GOT3 (cell line): ENCODE results near the gene RAB34.
A peak's percentile ranks its signal among the peaks of the same experiment; 100 is the strongest.

Experiments used
- DNase-seq: peaks from one replicate; lab custom pipeline; 2025; ENCODE audit warnings: mixed read lengths; lab: John Stamatoyannopoulos, UW

Gene RAB34

GRCh38 chr17:28717578-28718332, at the start of gene RAB34:
Gene RAB34 (minus strand): TSS chr17:28717868. CDS start chr17:28717266, 602 bp downstream.
- DNase-seq = peak; percentile 78

DNA sequence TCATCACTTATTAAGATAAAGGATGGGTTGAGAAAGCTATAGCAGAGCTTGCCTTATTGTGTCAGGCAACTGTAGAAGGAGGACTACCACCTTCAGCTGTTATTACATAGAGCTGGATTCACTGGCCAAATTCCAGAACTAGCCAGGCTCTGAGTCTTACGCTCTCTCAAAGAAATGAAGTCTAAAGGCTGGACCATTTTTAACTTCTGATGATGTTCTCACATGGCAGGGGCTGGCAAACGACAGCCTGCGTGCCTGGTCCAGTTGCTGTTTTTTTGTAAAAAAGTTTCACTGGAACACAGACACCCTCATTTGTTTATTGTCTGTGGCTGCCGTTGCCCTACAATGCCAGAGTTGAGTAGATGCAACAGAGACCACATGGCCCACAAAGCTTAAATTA, 47.4 kb upstream of the RAB34 start:
- DNase-seq = no peak

DNA sequence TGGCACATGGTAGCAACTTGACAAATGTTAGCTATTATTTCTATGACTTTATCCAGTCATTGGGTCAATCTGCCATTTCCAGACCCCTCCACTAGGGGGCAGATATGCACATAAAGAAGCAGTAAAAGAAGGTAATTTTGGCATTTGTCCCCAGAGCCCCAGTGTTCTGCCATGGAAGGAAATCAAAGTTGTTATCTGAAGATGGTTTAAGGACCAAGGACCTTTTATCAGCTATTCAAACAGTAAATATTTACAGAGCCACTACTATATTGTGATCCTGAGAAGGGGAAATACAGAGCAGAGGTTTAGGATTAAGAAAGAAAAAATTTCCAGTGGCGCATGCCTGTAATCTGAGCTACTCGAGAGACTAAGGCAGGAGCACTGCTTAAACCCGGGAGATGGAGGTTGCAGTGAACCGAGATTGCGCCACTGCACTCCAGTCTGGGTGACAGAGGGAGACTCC, 46.2 kb upstream of the RAB34 start:
- no peak for DNase-seq

DNA sequence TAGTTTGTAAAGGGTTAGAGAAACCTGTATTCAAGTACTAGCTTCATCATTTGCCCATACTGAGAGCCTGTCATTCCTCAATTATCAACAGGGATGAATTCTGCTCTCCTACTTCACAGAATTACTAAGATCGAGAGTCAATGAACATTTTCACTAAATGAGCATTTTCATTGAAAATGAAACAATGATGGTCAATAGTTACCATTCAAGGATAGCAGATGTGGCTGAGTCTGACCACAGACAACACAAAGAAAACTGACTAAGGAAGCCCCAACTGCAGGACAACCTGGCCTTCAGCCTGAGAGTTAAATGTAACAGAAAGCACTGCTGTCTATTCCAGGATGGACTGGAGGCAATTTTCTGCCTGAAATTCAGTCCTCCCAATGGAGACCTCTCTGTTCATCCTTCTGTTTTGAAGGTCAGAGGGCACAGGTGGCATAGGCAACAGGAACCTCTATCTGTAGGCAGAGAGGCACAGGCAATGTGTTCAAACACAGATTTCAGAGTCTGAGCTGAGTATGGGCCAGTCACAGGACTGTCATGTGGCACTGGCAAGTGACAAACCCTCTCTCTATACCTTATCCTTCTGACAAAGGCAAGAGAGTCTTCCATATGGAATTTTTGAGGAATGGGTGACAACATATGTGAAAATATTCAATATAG, 45.6 kb upstream of the RAB34 start:
- DNase-seq = no peak

DNA sequence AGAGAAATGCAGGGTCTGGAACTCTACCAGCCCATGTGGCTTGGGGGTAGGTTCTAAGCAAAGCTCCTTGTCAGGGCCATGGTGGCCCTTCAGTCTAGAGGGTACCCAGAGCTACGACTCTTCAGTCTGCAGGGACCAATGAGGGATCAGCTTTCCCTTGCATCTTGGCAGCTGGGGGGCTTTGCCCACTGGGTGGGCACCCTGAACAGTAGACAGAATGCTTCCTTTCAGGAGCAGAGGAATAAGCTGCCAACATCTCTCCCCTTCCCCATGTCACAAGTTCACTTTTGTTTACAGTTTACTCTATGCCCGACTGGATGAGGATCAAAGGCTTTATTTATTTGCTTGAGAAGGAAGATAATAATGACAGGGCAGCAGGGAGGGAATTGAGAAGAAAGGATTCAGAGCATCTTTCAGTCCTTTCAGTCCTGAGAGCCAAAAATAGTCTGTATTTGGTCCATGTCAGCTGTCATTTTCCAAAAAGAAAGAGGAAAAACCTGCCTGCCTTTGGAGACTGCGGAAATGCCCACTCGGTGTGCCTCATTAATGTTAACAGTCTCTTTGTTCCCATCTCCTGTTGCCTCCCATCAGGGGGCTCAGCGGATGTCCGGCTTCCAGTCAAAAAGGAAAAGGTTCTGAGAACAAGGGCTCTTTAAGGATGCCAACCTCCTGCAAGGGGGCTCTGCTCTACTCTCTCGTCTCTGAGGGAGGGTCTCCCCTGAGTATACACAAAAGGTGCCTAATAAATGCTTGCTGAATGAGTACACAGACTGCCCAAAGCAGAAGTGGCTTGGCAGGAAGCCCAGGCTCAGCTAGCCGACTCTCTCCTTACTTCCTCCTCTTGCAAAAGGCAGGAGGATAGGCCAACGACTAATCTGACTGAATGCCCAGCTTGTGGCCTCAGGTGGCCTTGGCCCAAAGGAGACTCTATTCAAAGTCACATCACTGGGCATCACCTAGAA, 43.2 kb upstream of the RAB34 start:
- no peak for DNase-seq

GRCh38 chr17:28759256-28759865, 41.7 kb upstream of the RAB34 start:
- DNase-seq = no peak

- DNase-seq = no peak
These were observed 40.9 kb upstream of the RAB34 start for GRCh38 chr17:28758411-28759121.

- DNase-seq = no peak
These were observed 38.6 kb upstream of the RAB34 start for GRCh38 chr17:28756049-28756804.

GRCh38 chr17:28755486-28755885, 37.8 kb upstream of the RAB34 start:
- DNase-seq = no peak

GRCh38 chr17:28751600-28752366, 34.1 kb upstream of the RAB34 start:
- DNase-seq = no peak

GRCh38 chr17:28750178-28751047, 32.7 kb upstream of the RAB34 start:
- DNase-seq = peak; percentile 73

DNA sequence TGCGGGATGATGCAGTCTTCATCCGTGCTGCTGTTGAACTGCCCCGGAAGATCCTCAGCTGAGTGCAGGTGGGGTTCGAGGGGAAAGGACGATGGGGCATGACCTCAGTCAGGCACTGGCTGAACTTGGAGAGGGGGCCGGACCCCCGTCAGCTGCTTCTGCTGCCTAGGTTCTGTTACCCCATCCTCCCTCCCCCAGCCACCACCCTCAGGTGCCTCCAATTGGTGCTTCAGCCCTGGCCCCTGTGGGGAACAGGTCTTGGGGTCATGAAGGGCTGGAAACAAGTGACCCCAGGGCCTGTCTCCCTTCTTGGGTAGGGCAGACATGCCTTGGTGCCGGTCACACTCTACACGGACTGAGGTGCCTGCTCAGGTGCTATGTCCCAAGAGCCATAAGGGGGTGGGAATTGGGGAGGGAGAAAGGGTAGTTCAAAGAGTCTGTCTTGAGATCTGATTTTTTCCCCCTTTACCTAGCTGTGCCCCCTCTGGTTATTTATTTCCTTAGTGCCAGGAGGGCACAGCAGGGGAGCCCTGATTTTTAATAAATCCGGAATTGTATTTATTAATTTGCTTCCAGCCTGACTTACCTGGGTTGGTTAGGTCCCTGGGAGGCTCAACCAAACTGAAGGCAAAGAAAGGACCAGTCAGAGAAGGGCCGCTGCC, 32.0 kb upstream of the RAB34 start:
- DNase-seq = no peak

GRCh38 chr17:28748852-28749515, 31.3 kb upstream of the RAB34 start:
- DNase-seq = no peak

GRCh38 chr17:28747801-28748750, 30.4 kb upstream of the RAB34 start:
- no peak for DNase-seq

DNA sequence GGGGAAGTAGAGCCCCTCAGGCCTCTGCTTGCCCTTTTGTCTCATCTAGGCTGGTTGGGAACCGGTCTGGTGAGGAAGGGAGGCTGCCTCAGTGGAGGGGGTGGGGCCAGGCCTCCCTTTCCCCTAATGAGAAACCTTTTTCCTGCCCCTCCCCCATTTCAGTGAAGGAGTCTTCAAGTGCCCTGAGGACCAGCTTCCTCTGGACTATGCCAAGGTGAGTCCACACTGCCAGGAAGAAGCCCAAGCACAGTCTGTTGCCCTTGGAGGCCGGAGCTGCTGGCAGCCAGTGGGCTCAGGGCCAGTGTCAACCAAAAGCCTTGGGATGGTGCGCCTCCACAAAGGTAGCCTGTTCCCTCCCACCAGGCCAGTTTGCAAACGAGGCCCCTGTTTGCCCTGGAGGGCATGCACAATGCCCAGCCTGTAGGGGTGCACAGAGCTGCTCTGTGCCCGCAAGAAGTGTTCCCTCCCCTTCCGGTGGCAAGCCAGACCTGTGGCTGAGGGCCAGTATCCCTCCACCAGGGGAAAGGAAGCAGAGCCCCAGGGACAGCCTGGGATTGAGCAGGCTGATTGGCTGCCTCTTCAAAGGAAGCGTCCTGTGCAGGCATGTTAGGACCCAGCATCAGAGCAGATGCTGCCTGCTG, 29.5 kb upstream of the RAB34 start:
- DNase-seq = no peak

GRCh38 chr17:28746611-28747050, 29.0 kb upstream of the RAB34 start:
- no peak for DNase-seq
